H9 (cell line): Measurements from ENCODE around the gene GJA9. TPM values are rescaled to one million over a fixed set of nuclear protein-coding genes. Genes with fewer than 3 reads are reported as not detected.

Experiments
- DNase-seq: peaks from one replicate; pipeline ENCODE4 v3.0.0-alpha.2; 2017
- H2AFZ ChIP-seq: one replicate; pipeline ENCODE4 v1.6.1; 2013; ENCODE audit warnings: mild to moderate bottlenecking, low read length, control low read depth, moderate library complexity
- H2AK5ac ChIP-seq: 2 replicates; pipeline ENCODE4 v1.6.1; 2013; ENCODE audit warnings: low read length, control low read depth, mixed read lengths; ENCODE audit not compliant: insufficient read length
- H2BK120ac ChIP-seq: one replicate; pipeline ENCODE4 v1.6.1; 2013; ENCODE audit warnings: low read depth, mild to moderate bottlenecking, low read length, control low read depth, inconsistent platforms; ENCODE audit not compliant: poor library complexity, severe bottlenecking
- H2BK12ac ChIP-seq: 2 replicates; pipeline ENCODE4 v1.6.1; 2013; ENCODE audit warnings: low read length, control low read depth, mixed read lengths, low read depth; ENCODE audit not compliant: insufficient read length
- H2BK15ac ChIP-seq: 2 replicates; pipeline ENCODE4 v1.6.1; 2013; ENCODE audit warnings: low read depth, low read length, control low read depth
- H2BK20ac ChIP-seq: one replicate; pipeline ENCODE4 v1.6.1; 2013; ENCODE audit warnings: low read depth, mild to moderate bottlenecking, low read length, control low read depth, inconsistent platforms; ENCODE audit not compliant: poor library complexity, severe bottlenecking
- H2BK5ac ChIP-seq: 2 replicates; pipeline ENCODE4 v1.6.1; 2013; ENCODE audit warnings: low read length, control low read depth, mixed read lengths; ENCODE audit not compliant: insufficient read length
- H3K14ac ChIP-seq: 2 replicates; pipeline ENCODE4 v1.6.1; 2013; ENCODE audit warnings: low read length, control low read depth; ENCODE audit not compliant: insufficient read depth
- H3K18ac ChIP-seq: 2 replicates; pipeline ENCODE4 v1.6.1; 2013; ENCODE audit warnings: low read depth, mild to moderate bottlenecking, mixed read lengths, low read length, control low read depth; ENCODE audit not compliant: insufficient read length
- H3K23ac ChIP-seq: 2 replicates; pipeline ENCODE4 v1.6.1; 2013; ENCODE audit warnings: low read length, control low read depth, mixed read lengths, low read depth; ENCODE audit not compliant: insufficient read length
- H3K23me2 ChIP-seq: 2 replicates; pipeline ENCODE4 v1.6.1; 2013; ENCODE audit warnings: low read depth, mild to moderate bottlenecking, mixed read lengths, low read length, control low read depth; ENCODE audit not compliant: insufficient read length, poor library complexity, severe bottlenecking
- H3K27ac ChIP-seq: 2 replicates; pipeline ENCODE4 v1.5.1; 2013; ENCODE audit warnings: low read length, control low read depth, mixed read lengths, low read depth; ENCODE audit not compliant: insufficient read length
- H3K27me3 ChIP-seq: 2 replicates; pipeline ENCODE4 v1.6.1; 2013; ENCODE audit warnings: low read length, control low read depth, inconsistent platforms; ENCODE audit not compliant: insufficient read depth
- H3K4ac ChIP-seq: 2 replicates; pipeline ENCODE4 v1.6.1; 2013; ENCODE audit warnings: low read depth, mild to moderate bottlenecking, control low read depth, inconsistent platforms, low read length, moderate library complexity
- H3K4me1 ChIP-seq: 2 replicates; pipeline ENCODE4 v1.6.1; 2013; ENCODE audit warnings: low read length, control low read depth, inconsistent platforms; ENCODE audit not compliant: insufficient read depth
- H3K4me2 ChIP-seq: 2 replicates; pipeline ENCODE4 v1.6.1; 2013; ENCODE audit warnings: low read length, control low read depth, mixed read lengths; ENCODE audit not compliant: insufficient read length, insufficient read depth
- H3K56ac ChIP-seq: 2 replicates; pipeline ENCODE4 v1.6.1; 2013; ENCODE audit warnings: low read depth, mild to moderate bottlenecking, mixed read lengths, low read length, control low read depth; ENCODE audit not compliant: insufficient read length
- H3K79me1 ChIP-seq: 2 replicates; pipeline ENCODE4 v1.6.1; 2013; ENCODE audit warnings: low read depth, mild to moderate bottlenecking, moderate library complexity, low read length, control low read depth, inconsistent platforms; ENCODE audit not compliant: insufficient read depth, poor library complexity, severe bottlenecking
- H3K79me2 ChIP-seq: 2 replicates; pipeline ENCODE4 v1.6.1; 2013; ENCODE audit warnings: low read length, control low read depth, inconsistent platforms; ENCODE audit not compliant: insufficient read depth
- H3K9ac ChIP-seq: 2 replicates; pipeline ENCODE4 v1.6.1; 2013; ENCODE audit warnings: low read length, control low read depth, mixed read lengths; ENCODE audit not compliant: insufficient read length; ENCODE audit errors: extremely low read depth
- H3K9me3 ChIP-seq: one replicate; pipeline ENCODE4 v1.6.1; 2013; ENCODE audit warnings: low read depth, low read length, inconsistent platforms; ENCODE audit not compliant: control insufficient read depth
- H3T11ph ChIP-seq: one replicate; pipeline ENCODE4 v1.6.1; 2013; ENCODE audit warnings: mild to moderate bottlenecking, low read length, control low read depth, inconsistent platforms
- H4K20me1 ChIP-seq: one replicate; pipeline ENCODE4 v1.6.1; 2013; ENCODE audit not compliant: control insufficient read depth, insufficient read length, insufficient read depth
- H4K5ac ChIP-seq: 2 replicates; pipeline ENCODE4 v1.6.1; 2013; ENCODE audit warnings: low read depth, mild to moderate bottlenecking, mixed read lengths, low read length, control low read depth; ENCODE audit not compliant: insufficient read length
- H4K8ac ChIP-seq: replicated peaks from 2 replicates; pipeline ENCODE4 v1.6.1; 2013; ENCODE audit warnings: low read length, control low read depth, mixed read lengths, low read depth; ENCODE audit not compliant: insufficient read length
- H4K91ac ChIP-seq: 2 replicates; pipeline ENCODE4 v1.6.1; 2013; ENCODE audit warnings: low read depth, mild to moderate bottlenecking, moderate library complexity, mixed read lengths, low read length, control low read depth; ENCODE audit not compliant: insufficient read length
- H3K27ac Mint-ChIP-seq, 3 experiments: 2 replicates in 2 of 3; 3 replicates in 1 of 3; pipeline ENCODE4 v1.8.0; 2020 to 2021; ENCODE audit warnings: mixed read lengths in 3 of 3, mild to moderate bottlenecking in 1 of 3, moderate library complexity in 1 of 3
- H3K27me3 Mint-ChIP-seq: 2 replicates; pipeline ENCODE4 v1.8.0; 2021; ENCODE audit warnings: low read depth, mild to moderate bottlenecking, moderate library complexity, mixed read lengths
- H3K36me3 Mint-ChIP-seq, 3 experiments: 2 replicates in 2 of 3; 3 replicates in 1 of 3; pipeline ENCODE4 v1.8.0; 2020 to 2021; ENCODE audit warnings: low read depth in 3 of 3, mixed read lengths in 3 of 3; ENCODE audit not compliant: insufficient read depth in 1 of 3
- H3K4me1 Mint-ChIP-seq, 2 experiments: 2 replicates each; pipeline ENCODE4 v1.8.0; 2020; ENCODE audit warnings: mixed read lengths in 2 of 2
- H3K4me3 Mint-ChIP-seq, 2 experiments: 2 replicates in 1 of 2; 3 replicates in 1 of 2; pipeline ENCODE4 v1.8.0; 2020 to 2021; ENCODE audit warnings: mild to moderate bottlenecking in 2 of 2, mixed read lengths in 2 of 2, moderate library complexity in 1 of 2
- H3K9me3 Mint-ChIP-seq, 2 experiments: 2 replicates in 1 of 2; 3 replicates in 1 of 2; pipeline ENCODE4 v1.8.0; 2020; ENCODE audit warnings: mild to moderate bottlenecking in 2 of 2, mixed read lengths in 2 of 2, moderate library complexity in 1 of 2
- CTCF ChIP-seq: fragments of 200-600 bp; sonication (generic); conservative IDR thresholded peaks from 3 replicates; pipeline ENCODE4 v1.8.0; 2021; ENCODE audit warnings: antibody characterized with exemption, mild to moderate bottlenecking
- WGBS: extraction: QIAGEN DNeasy Blood & Tissue Kit; methylation state at CpG from one replicate; pipeline ENCODE4 v1.1.7; 2013; ENCODE audit warnings: missing lambda C conversion rate, low lambda C conversion rate, mixed read lengths; ENCODE audit not compliant: insufficient read length; ENCODE audit errors: extremely low coverage; 5-methylcytosine and 5-hydroxymethylcytosine counted together
- total RNA-seq: library from RNA; stranded (reverse); gene quantifications from 2 replicates; pipeline ENCODE4 v1.2.1, GENCODE V29; 2021

The GJA9 gene
- total RNA-seq, 1 experiment from 2014 or later = not detected

- no peaks in the 10 kb centered on the region for H3K9me3 ChIP-seq
- H3K4me3 Mint-ChIP-seq = no peak overlapping the region
- peaks cover 6% of the 10 kb centered on the region in 2 experiments for H3K4me1 Mint-ChIP-seq
- no peaks in the 10 kb centered on the region; a peak in 1 of 5 replicates for H3K9me3 Mint-ChIP-seq
- no peak overlapping the region for H3K27ac Mint-ChIP-seq
- H3K79me2 ChIP-seq = no peaks in the 10 kb centered on the region
- H3K79me1 ChIP-seq = no peaks in the 10 kb centered on the region
- TF ChIP-seq CTCF = no peak
- H2BK5ac ChIP-seq = no peak overlapping the region
- no peaks in the 10 kb centered on the region for H3K23me2 ChIP-seq
- H3K4ac ChIP-seq = no peak overlapping the region
- no peaks in the 10 kb centered on the region for H3K36me3 Mint-ChIP-seq
- no peak overlapping the region for H2AK5ac ChIP-seq
- H3K18ac ChIP-seq = no peak overlapping the region
- no peak overlapping the region for H2AFZ ChIP-seq
- no CpG with 5 or more reads among the region's 1 CpG for WGBS
- no peak overlapping the region for H3K56ac ChIP-seq
- H4K8ac ChIP-seq = no peak overlapping the region
- no peaks in the 10 kb centered on the region for H3K27me3 Mint-ChIP-seq
- H3T11ph ChIP-seq = no peak overlapping the region
- DNase-seq = no peak
- no peak overlapping the region for H2BK15ac ChIP-seq
- H3K27ac ChIP-seq = no peak overlapping the region
- no peak overlapping the region for H3K14ac ChIP-seq
- no peaks in the 10 kb centered on the region for H4K20me1 ChIP-seq
- H4K91ac ChIP-seq = no peak overlapping the region
- H3K4me2 ChIP-seq = no peak overlapping the region
- H2BK20ac ChIP-seq = no peak overlapping the region
- no peak overlapping the region for H4K5ac ChIP-seq
- H3K9ac ChIP-seq = no peak overlapping the region
- H2BK120ac ChIP-seq = no peak overlapping the region
- H2BK12ac ChIP-seq = no peak overlapping the region
- no peaks in the 10 kb centered on the region for H3K4me1 ChIP-seq
- H3K23ac ChIP-seq = no peak overlapping the region
- H3K27me3 ChIP-seq = no peaks in the 10 kb centered on the region
These were observed 36.4 kb upstream of the GJA9 start for GRCh38 chr1:38917772-38918171.
